ENCODE measurements around the gene ZBTB17.
"Not testable (repeated sequence)": the region's sequence is repeated elsewhere in the genome, so short reads cannot be mapped to it uniquely, and the experiment has no call there.

Gene ZBTB17

DNA sequence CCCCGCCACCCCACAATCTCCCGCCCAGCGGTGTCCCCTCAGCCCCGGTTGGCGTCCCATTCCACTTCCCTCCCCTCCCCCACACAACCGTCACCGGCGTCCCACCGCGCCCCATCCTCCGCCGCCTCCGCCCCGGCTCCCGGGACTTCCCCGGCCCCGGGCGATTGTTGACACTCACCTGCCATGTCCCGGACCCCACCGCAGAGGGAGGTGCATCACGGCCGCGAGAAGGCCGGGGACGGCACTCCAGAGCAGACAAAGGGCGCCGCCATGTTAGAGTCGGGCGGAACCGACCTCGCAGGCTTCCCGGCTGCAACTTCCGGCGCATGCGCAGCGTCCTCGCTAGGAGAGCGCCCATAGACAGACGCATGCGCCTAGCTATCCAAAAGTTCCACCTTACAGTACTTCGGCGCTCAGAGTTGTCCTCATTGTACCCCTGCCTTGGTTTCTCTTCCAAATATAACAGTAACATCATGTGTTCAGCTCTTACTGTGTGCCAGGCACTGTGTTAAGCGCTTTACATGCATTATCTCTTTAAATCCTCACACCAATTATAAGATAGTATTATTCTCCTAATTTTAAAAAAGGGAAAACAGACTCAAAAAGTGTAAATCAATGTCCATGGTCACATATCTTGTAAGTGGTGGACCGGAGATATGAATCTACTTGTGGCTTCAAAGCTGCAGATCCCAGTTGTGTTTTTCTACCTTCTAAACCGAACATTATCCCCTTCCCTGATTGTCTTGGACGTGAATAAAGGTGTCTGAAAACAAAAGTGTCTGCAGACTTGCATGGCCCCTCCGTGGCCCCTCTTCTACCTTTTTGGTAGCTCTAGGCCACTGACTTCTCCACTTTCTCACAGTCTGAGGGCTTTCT is at the start of gene ZBTB17:
Gene ZBTB17, minus strand, starts transcription at position 297 of the 876 bp plus-strand sequence. CDS start 27,606 bp downstream, outside the sequence.
- peak; percentile 96 for DNase-seq (ENCODE audit: low read depth)

DNA sequence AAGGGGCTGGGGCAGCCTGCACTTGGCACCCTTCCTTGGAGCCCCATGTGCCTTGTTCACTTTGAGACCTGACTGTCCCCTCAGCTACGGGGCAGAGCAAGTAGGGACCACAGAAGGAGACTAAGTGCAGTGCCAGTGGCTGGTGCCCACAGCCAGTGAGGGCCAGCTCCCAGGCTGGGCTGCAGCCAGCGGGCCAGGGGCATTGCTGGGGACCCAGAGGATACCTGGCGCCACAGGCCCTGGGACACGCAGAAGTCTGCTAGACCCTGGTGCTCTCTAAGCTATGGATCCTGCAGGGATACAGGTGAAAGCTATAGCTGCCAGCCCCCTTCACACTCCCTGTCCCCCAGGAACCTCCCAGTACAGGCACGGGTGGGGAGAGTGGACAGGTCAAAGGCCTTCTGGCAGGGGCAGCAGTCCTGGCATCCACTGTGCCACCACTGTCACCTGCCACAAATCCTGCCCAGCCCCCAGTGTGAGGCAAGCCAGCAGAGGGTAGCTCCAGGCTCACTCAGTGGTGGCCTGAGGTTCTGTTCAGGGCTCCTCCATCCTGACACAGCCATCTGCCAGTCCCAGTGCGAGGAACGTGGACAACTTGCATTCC is 47.3 kb upstream of the ZBTB17 start:
- DNase-seq (ENCODE audit: low read depth) = no peak

DNA sequence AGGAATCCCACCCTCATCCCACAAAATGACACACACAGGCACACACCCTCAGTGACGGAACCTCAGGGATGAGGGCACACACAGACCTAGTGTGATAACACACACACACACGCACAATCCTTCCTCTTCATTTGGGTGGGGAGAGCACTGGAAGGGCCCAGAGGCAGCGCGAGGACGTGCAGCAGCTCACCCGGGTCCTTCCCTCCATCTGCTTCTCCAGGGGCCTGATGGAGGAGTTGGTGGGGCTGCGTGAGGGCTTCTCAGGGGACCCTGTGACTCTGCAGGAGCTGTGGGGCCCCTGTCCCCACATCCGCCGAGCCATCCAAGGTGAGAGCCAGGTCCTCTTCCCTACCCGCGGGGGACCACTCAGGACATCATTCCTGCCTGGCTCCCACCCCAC is 46.5 kb upstream of the ZBTB17 start:
- DNase-seq (ENCODE audit: low read depth) = no peak

DNA sequence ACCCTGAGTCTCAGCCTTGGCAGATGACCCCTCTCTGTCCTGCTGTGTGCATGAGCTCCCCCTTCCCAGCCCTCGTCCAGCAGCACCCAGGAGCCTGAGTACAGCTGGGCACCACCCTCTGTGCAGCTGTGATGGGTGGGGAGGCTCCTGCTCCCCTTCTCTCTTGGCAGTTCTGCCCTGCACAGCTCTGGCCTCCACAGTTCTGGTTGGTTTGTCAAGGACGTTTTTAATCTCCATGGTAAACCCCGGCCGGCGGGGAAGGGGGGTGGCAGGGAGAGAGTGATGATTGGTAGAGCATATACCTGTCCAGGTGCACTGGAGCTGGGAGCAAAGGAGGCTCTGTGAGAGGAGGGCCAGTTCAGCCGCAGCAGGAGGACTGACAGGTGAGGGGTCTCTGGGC is 45.8 kb upstream of the ZBTB17 start, which contains the start of gene CLCNKA:
Gene CLCNKA, plus strand, starts transcription at position 356 of the 400 bp plus-strand sequence. CDS start 584 bp downstream, outside the sequence.
- no peak for DNase-seq (ENCODE audit: low read depth)

DNA sequence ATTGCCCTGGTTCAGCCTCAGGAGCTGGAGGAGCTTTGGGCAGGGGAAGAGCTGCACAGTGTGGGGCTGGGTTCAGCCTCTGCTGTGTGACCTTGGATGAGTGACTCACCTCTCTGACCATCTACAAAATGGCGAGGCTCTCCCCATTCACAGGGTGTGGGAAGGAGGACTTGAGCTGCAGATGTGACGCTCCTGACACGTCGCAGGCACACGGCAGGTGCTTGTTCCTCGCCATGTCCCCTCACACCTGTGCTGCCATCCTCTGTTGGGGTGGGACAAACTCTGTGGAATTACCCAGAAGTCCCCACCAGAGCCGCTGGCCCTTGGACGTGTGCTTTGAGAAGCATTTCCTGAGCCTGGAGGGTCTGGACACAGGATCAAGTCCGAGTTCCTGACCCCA is 45.0 kb upstream of the ZBTB17 start:
- not testable (repeated sequence) for DNase-seq (ENCODE audit: low read depth)

DNA sequence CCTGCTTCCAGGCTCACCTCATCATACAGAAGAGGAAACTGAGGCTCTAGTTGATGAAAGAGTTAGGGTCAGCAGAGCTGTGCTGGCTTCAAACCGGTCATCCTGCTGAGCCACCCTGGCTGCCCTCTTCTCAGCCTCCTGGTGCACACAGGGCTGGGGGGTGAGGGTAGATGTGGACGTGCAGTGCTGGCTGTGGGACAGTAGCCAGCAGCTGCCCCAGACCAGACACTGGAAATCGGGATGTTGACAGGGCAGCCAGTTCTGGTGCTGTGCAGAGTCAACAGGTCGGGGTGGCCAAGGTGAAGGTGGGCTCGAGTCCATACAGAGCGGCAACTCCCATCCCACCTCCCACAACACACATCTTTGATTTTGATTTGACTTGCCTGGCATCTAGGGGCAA is 44.4 kb upstream of the ZBTB17 start:
- DNase-seq (ENCODE audit: low read depth) = no peak

DNA sequence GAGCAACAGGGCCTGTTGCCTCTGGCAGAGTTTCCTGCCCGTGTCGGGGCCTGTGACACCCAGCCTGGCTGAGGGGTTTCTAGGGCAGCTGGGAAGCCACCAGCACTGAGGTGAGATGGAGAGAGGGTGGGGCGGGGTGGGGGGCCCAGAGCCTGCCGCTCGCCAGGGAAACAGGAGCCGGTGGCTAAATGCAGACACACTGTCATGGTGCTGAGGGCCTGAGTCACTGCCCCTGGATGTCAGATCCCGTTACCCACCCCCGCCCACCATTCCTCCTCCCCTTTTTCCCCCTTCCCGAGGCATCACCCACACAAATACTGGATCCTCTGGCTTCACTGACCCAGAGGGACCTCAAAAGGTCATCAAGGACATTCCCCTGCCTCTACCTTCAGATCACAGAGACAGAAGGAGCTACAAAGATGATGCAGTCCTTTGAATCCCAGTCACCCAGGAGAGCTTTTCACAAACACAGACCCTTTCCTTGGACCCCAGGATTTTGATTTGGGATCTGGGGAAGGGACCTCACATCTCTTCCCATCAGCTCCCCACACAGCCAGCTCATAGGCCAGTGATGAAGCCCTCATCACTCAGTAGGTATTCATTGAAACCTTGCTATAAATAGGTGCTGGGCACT is 43.9 kb upstream of the ZBTB17 start:
- no peak for DNase-seq (ENCODE audit: low read depth)

DNA sequence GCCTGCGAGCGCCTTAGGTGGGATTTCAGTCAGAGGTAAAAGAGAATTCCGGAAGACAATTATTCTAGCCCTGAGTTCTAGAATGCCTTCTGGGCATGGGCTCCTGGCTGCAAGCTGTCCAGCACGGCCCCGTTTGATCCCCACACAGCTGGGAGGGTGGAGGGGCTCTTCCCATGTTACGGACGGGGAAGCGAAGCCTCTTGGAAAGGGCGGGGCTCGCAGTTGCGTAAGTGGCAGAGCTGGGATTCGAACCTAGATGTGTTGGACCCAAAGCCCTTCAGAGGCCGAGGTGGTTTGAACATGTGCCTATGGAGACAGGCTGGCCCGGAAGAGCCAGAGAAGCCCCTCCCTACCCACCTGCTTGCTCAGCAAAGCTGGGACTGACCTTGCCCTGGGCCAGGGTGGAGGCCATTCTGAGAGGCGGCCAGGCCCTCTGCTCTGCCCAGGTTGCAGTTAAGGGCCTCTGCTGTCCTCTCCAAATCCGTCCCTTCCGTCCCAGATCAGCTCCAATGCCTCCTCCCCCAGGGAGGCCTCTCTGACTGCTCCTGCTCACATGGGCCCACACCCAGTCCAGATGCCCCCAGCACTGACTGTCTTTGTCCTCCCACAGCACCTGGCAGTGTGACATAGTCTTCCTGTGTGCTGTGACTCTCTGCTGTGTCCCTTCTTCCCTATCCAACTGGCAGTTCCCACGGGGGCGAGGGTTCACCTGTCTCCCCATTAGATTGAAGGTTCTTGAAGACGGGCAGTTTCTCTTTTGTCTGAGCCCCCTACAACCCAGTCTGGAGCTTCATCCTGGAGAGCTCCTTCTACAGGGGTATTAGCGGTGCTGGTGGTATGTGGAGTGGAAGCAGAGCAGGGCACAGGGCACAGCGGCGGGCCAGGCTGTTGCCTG is 43.1 kb upstream of the ZBTB17 start:
- no peak for DNase-seq (ENCODE audit: low read depth)

DNA sequence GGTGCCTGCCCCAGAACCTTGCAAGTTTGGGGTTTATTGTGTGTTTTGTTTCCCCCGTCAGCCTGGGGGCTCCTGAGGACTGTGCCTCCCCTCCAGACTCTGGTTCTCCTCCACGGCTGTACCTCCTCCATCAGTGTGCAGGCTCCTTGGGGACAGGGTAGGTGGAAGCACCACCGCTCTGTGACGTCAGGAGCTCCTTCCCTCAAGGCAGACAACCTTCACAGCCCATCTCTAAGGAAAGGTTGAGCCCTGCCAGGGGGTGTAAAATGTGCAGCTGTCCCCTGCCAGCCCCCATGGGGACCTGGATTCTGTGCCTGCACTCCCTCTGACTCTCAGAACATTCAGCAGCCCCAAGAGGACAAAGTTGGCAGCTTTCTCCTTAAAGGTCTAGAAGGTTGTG is 42.4 kb upstream of the ZBTB17 start:
- DNase-seq (ENCODE audit: low read depth) = no peak

DNA sequence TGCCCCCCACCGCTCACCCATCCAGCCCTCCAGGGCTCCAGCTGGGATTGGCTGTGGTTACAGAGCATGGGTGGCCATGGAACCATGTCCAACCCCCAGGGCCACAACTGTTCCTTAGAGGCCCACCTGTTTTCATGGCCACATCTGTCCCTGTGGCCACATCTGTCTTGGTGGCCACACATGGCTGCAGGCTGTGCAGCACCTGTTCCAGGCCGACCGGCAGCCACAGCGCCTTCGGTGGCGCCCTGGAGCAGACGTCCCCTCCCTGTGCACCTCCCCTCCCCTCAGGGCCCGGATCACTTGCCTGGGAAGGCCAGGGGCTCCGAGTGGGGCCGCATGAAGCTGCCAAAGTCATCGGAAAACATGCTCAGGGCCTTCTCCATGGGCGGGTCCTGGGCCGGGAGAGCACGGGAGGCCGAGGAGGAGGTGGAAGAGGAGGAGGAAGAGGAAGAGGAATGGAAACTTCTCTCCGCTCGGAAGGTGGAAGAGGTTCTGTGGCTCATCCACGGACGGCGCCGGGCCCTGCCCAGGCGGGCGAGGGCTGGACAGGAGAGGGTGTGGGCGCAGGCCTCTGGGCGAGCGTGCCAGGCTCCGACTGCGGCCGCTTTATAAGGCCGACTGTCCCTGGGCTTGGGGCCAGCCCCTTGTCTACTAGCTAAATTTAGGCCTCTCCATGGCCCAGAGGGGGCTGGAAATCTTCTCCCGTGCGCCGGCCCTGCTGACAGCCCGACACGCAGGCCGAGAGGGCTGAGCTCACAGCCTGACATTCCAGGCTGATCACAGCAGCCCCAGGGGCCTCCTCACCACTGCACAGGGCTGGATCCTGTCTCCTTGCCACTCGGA is 41.8 kb upstream of the ZBTB17 start, which contains the start of gene HSPB7:
Gene HSPB7, minus strand, starts transcription at position 583 of the 843 bp plus-strand sequence. Its CDS starts 80 bp downstream, at position 503.
- no peak for DNase-seq (ENCODE audit: low read depth)

DNA sequence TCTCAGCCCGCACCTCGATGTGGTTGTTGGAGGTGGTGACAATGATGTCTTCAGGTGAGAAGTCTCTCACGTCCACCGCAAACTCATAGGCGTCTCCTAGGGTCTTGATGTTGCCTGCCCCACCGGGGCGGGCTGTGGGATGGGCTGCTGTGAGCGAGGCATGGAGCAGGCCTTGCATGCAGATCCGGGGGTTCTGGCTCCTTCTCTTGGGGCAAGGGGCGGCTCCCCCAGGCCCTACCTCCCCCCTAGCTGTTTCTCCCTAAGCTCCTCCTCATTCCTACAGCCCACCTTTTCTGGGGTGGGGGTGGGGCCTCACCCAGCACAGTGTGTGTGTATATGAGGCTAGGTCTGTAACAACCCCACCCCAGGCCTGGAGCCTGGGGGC is 41.2 kb upstream of the ZBTB17 start:
- no peak for DNase-seq (ENCODE audit: low read depth)

DNA sequence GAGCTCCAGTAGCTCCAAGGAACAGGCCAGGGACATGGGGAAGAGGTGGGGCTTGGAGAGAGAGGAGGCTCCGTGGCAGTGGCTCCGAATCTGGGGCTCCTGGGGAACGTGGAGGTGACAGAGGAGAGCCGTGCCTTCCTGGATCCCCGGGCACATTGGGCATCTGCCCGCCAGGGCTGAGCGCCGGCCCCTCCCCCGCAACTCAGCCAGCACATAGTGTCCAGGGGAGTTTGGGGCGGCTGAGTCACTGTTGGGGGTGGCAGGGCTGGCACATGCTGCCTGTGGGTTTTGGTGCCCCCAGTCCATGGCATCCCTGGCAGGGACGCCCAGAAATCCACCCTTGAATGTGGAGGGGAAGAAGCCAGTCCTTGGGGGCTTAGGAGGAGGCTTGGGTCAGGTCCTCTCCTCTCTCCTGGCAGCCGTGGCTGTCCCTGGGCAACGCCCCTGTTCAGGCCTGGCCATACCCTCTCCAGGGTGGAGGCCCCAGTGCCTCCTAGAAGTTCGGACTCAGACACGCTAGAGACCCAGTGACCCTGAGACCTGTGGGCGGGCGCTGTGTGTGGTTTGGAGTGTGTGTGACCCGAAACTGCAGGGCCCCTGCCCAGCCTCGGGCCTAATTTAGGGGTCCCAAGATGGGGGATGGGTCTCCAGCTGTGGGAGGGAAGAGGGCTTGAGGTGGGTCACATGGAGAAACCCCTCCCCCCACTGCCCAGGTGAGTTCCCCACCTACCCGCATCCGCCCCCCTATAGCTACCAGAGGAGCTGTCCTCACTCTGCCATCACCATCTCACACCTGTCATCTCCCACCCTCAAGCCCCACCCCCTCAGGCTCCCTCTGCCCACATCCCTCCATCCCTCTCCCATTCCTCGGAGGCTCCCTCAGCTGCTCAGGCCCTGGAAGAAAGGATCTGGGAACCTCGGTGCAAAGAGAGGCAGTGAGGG is 40.3 kb upstream of the ZBTB17 start:
- no peak for DNase-seq (ENCODE audit: low read depth)

DNA sequence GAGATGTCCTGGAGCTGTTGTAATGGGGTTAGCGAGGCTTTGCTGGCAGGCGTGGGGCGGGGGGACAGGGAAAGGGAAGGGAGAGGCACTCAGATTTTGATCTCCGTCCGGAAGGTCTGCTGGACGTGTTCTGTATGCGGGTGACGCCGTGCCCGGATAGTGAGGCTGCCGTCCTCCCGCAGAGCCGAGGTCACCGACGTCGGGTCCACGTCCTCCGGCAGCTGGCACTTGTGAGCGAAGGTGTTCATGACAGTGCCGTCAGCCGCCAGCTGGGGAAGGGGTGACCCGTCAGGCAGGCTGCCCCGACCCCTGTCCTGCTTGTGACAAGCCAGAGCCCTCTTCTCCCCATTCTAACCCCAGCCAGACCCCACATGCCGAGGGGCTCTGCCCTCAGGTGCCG is 39.6 kb upstream of the ZBTB17 start:
- DNase-seq (ENCODE audit: low read depth) = no peak

DNA sequence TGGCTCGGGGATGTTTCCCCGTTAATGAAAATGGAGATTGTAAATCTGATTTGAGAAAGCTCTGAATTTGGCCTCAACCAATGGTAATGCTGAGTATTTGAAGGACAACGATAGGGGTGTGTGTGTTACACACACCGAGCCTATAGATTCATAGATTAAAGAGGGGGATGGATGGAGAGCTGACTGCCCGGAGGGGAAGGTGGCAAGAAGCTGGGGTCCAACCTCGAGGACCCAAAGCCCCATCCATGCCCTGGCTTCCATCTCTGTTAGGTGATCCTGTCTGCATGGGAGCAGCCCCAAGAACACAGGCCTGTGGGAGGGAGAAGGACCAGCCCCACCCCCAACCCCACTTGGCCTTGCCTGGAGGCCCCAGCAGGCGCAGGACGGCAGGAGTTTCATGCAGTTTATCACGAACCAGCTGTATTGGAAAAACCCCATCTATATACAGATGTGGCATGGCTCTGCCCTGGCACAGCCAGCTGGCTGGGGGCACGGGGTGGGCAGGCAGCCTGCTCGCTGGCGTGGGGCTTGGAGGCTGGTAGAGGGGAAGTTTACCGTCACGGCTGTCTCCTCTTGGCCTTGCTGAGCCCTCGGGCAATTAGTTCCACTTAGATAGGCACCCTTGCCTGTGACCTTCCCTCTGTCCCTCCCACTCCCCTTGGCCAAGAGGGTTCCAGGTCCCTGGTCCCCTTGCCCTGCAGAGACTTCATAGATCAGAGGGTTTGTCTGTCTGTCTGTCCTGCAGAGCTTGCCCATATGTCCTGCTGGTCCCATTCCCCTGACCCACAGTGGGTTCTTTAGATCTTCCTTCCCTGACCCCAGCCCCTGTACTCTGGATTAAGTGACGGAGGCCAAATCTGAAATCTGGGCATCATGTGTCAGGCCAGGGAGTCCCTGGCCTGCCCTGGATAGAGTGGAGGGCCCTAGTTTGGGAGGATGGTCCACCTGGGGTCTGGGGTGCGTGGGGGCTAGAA is 38.9 kb upstream of the ZBTB17 start:
- DNase-seq (ENCODE audit: low read depth) = no peak

DNA sequence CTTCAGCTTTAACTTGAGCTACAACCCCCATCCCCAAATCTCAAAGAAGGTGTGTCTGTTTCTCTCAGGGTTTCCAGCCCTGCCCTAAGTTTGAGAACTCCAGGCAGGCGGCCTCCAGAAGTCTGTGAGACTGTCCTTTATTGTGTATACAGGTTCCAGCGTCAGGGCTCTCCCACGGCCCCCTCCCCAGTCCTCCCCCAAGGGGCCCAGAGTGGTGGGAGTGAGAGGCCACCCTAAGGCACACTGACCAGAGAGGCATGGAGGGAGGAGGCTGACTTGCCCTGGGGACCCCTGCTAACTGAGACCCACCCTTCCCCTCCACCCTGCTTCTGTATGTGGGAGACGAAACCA is 38.0 kb upstream of the ZBTB17 start:
- no peak for DNase-seq (ENCODE audit: low read depth)

DNA sequence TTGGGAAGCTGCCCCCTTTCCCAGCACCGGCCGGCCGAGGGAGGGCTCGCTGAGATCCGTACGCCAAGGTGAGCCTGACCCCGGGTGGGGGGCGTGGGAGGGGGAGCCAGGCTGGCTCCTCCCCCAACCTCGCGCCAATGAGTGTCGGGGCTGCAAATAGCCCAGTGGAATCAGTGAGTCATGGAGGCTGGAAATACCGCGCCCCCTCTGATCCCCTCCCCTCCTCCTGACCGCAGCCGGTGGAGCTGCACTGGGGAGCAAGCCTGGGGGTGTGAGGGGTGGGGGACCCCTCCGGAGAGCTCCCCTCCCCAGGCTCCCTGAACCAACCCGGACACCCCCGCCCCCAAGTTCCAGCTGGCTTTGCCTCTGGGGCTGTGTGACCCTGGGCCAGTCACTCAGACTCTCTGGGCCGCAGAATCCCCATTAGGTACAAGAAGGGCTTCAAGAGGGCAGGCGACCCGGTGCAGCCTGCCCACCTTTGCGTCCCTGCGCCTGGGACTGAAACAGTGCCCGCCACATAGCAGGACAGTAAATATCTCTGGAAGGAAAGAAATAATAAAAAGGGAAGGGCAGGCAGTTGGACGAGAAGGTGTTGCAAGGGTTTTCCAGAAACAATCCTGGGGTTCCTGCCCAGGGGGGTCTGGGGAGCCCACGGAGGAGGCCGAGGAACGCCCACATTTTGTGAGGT is 37.5 kb upstream of the ZBTB17 start:
- peak; percentile 73 for DNase-seq (ENCODE audit: low read depth)

DNA sequence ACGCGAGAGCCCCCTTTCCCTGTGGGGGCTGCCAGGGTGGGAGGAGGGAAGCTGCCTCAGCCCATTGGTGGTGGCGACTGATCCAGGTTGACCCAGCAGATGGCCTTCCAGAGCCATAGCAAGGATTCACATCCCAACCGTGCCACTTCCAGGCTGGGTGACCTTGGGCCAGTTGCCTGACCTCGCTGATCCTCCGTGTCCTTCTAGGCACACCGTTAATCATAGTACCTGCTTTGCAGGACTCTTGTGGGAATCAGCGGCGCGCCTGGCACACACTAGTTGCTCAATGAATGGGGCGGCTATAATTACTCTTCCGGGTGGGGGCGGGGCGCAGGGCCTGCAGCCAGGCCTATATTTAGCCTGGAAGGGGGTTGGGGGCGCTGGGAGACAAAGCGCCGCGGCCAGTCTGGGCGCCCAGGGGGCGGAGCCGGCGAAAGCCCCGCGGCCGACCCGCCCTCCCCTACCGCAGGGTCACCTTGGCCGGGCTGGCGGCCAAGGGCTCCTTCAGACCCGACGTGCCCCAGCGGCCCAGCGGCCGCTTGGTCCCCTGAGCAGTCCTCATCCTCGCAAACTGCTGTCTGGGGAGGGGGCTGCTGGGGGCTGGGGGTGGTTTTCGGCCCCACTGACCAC is 36.8 kb upstream of the ZBTB17 start:
- no peak for DNase-seq (ENCODE audit: low read depth)

Measured in stimulated activated CD4-positive, alpha-beta T cell treated with anti-CD3 and anti-CD28 coated beads, Interleukin-2, amount 100 ng/mL, for 4 hours (primary cell).